HG02973 (cell line): ENCODE data around the gene IQSEC1.

ENCODE experiments used
- ATAC-seq: cut with Tn5 transposase; IDR thresholded peaks from one replicate; pipeline ENCODE4 v1.9.1; 2021; ENCODE audit warnings: moderate library complexity; ENCODE audit not compliant: unreplicated experiment

Gene IQSEC1

DNA sequence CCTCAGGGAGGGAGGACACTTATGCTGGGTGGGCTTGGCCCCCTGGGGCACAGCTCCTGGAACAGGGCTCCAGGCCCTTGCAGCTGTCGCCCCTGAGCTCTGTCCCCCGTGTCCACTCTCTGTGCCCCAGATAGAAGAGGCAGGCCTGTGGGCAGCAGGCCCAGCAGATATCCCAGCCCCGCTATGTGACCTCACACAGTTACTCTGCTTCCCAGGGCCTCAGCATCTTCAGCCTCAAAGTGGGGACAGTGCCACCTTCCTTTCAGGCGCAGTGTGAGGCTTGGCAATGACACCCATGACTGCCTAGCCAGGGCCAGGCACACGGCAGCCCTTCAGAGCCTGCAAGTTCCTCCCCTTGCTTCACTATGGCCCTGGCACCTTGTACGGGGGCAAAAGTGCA lies 98.4 kb downstream of the IQSEC1 start:
- ATAC-seq: no peak

DNA sequence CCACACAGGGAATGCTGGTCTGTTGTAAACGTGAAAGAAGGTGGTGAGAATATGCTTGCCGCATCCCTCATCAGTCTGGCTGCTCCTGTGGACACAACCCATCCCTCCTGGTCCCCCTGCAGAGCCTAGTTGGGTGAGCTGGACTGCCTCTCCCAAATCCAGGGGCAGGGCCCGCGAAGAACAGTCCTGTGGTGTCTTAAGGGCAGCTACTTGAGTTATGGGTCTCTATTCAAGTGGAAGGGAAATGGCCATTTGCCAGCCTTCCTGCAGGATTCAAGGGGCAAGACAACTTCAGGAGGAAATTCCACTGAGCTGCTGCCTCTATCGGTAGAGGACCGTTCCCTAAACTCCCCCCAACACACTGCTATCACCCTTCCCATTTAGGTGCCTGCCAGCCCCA lies 98.9 kb downstream of the IQSEC1 start:
- ATAC-seq: no peak

DNA sequence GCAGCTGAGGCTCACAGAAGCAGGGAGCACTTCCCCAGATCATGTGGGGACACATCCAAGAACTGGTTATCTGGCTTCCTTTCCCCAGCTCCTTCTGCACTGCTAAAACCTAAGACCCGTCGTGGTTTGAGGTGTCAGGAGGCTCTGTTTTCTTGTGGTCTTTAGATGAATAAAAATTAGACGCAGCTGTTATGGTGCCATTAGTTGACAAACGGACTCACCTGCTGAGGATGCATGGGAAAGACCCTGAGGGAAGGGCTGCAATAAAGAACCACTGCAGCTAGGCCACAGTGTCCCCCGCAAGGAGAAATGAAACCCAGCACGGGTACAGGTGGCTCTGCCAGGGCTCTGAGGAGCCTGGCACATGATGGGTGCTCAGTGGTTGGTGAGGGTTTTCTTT lies 99.4 kb downstream of the IQSEC1 start:
- no peak for ATAC-seq

DNA sequence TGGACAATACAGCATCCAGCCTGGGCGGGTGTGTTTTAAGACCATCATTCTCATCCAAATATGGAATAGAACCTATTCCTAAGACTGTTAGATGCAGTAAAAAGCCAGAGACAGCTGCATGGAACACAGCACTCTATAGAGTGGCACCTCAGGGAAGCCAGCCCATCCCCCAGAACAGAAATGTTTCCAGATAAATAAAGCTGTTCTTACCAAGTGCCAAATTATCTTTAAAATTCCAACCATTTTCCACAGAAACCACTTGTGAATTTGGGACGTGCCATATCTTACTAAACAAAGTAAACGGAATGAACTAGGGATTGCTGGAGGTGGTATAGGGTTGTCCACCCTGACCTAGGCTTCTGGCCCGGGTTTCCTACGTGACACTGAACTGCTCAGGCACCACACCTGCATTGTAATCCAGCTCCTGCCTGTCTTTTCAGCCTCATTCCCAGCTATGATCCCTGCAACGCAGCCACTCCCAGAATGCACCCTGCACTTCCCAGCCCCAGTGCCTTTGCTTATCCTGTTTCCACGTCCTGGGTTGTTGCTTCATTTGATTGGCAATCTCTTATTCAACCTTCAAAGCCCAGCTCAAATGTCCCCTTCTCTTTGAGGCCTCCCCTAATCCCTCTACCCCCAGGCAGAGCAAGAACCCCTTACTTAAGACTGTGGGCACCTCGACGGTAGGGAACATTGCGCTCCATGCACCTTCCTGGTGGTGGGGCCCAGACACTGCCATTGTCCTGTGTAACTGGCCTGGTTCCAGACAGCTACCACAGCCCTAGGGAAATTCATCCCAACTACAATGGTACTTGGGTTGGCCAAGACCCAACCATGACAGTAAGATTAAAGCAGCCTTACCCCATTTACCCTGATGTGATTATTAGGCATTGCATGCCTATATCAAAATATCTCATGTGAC lies 100.2 kb downstream of the IQSEC1 start:
- ATAC-seq: no peak

DNA sequence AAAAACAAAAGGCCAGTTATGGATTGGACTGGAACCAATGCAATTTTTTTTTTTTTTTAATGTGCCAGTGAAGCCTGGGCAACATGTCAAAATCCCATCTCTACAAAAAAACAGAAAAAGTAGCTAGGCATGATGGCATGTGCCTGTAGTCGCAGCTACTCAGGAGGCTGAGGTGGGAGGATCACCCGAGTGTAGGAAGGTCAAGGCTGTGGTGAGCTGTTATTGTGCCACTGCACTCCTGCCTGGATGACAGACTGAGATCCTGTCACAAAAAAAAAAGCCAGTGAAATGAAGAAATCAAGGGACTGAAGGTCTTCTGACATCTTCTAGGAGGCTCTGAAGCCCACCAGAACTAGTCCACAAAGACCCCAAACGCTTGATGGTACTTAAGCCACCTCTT lies 101.2 kb downstream of the IQSEC1 start:
- ATAC-seq: no peak

DNA sequence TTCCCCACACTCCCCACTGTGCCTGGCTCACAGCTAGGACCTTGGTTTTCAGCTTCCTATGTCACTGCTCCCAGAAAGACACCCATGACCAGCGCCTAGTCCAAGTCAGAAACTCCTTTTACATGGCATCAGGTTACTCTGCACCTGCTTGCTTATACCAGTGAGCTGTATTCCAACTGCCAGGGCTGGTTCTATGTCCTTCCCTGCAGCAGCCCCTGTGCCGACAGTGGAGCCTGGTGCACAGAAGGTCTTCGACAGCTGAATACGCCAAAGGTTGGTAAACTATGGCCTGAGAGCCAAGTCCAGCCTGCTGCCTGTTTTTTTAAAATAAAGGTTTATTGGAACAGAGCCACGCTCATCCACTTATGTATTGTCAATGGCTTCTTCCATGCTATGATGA lies 102.5 kb downstream of the IQSEC1 start:
- no peak for ATAC-seq

DNA sequence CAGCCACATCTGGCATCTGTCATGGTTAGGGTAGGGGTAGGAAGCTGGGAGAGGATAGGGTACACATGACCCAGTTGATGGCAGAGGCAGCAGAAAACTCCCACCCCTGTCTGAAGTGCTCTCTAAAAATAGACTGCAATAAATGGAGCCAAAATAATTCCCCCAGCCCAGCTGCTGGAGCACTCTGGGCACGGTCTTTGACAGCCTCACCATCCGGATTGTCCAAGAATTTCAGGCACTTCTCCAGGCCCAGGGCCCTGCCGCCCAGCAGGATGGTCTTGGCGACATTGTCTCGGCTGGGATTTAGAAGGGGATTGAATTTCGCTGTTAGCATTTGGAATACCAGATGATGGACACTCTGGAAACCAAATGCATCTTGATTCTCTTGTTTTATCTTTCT lies 103.7 kb downstream of the IQSEC1 start:
- ATAC-seq: no peak

DNA sequence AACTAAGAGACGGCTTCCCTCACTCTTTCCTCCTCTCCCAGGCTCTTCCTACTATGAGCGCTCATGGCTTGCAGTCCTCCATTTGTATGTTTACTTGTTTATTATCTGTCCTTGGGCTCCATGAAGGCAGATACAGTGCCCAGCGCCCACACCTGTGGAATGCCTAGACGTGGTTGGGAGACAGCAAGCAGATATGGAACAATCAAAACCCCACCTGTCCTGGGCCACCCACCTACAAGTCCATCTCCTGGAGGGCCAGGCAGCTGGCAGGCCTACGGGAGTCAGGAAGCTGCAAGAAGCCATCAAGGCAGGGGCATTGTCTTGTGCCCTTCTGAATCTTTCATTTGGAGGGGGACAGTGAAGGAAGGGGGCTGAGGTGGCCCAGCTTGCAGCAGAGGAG lies 104.7 kb downstream of the IQSEC1 start:
- no peak for ATAC-seq

DNA sequence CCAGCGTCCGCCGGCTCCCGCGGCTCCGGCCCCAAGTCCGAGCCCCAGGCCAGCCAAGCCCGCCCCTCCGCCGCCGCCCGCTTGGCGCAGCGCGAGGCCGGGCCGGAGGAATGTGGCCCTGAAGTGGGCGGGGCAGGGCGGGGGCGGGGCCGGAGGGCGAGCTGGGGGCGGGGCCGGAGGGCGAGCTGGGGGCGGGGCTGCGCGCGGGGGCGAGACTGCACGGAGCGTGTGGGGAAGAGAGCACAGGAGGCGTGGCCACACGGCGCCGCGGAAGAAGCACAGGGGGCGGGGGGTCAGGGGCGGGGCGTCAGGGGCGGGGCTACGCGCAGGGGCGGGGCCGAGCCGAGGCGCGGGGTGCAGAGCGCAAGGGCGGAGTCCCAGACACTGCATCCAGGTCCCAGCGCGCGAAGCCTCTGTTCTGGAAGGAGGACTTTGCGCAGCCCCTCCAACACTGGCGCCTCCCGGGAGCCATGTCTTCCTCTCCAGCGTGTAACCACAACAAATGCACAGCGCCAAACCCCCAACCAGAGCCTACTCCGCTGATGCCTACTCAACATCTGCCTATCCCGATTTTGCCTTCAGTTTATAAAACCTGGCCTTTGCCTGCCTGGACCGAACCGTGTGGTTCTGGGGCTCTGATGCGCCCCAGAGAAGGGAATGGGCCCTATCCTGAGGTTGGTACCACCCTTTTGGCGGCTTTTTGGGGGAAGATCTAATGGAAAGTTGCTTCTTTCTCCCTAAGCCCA lies 105.5 kb downstream of the IQSEC1 start:
- ATAC-seq: peak; percentile 68

DNA sequence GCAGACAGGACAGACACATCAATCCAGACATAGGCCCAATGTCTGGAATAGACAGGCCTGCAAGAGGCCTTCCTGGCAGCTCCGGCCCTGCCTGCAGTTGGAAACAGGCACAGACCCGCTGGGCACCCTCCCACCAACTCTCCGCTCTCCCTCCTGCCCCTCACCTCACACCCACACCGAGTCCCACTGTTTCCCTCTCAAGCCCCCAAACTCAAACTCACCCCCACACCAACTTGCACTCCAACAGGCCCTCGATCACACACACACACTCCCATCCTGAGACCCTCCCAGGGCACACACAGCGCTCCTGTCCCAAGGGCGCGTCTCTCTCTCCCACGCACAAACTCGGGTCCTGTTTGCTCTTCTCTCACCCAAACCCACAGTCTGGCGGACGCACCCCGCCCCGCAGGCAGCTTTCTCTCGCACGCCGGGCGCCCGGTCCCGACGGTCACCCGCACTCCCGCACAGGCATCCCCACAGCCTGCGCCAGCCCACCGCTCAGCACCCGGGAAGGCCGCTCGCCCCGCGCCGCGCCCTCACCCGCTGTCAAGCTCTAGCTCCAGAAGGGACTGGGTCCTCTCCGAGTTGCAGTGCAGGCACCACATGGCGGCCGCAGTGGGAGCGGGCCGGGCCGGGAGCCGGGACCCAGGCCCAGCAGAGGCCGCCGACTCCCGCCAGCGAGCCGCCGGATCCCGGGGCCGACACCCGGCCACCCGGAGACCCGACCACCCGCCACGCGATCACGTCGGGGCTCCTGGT lies 106.2 kb downstream of the IQSEC1 start:
- ATAC-seq: peak; percentile 12

DNA sequence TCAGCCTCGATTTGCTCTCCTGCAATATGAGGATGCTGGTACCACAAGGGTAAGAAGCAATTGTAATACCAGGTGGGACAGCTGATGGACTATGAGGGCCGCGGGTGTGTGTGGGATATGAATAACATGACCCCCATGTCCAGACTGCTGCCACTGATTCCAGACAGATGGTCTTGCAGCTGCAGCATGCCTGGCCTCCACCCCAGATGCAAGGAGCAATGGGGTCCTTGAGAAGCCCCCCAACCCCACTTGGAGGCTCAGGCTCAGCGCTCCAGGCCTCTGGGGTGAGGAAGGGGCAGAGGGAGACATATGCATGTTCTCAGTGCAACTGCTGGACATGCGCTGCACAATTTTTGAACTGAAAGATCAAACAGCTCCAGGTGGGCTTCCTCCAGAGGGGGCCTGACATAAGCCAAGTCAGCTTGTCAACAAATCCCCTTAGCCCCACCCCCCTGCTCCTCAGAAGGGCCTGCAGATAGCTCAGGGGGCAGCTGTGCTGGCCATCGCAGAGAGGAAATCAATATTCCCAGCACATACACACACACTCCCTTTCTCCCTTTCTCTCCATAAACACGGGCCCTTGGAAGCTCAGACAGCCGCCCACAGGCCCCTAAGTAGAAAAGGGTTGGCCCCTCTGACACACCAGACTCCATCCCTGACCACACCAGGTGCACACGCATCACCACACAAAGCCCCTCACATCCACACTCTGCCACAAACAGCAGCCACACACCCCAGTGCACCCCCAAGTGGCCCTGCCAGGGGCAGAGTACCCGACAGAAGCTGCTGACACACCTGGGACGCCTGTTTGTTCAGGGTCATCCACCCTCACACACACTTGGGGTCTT lies 107.0 kb downstream of the IQSEC1 start:
- no peak for ATAC-seq

DNA sequence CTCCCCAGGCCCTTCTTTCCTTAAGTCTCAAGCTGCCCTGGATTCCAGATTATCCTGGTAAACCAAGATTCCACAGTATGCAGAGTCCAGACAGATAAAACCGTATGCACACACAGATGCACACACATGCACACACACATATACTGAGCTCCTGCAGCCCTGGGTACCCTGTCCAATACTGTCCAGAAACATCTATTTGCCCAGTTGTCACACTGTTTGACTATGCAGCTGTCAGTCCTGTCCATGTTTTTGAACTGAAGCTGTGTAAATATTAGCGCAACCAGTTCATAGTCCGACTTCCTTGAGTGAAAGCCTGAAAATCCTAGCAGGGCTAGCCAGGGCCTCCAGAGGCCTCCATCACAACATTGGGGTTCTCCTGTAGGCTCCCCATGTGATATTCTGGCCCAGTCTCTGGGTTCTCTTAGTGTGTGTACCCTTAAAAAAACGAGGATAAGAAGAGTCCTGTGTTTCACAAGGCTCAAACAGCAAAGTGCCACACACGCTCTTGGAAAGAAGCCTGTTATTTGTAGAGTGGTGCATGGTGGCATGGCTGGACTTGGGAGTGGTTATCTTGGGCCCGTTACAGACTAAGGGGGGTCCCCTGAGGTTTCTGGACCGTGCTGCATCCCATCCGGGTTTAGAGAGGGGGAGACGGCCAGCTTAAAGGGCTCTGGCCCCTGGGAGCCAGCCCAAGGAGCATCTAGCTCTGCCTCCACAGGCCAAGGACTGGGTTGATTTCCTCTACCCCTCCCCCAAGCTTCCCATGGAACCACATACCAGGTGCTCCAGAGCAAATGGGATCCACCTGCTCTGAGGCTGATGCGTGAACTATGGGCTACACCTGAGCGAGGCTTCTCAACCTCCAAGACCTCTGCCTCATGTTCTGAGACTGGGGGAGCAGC lies 108.3 kb downstream of the IQSEC1 start:
- ATAC-seq: no peak

DNA sequence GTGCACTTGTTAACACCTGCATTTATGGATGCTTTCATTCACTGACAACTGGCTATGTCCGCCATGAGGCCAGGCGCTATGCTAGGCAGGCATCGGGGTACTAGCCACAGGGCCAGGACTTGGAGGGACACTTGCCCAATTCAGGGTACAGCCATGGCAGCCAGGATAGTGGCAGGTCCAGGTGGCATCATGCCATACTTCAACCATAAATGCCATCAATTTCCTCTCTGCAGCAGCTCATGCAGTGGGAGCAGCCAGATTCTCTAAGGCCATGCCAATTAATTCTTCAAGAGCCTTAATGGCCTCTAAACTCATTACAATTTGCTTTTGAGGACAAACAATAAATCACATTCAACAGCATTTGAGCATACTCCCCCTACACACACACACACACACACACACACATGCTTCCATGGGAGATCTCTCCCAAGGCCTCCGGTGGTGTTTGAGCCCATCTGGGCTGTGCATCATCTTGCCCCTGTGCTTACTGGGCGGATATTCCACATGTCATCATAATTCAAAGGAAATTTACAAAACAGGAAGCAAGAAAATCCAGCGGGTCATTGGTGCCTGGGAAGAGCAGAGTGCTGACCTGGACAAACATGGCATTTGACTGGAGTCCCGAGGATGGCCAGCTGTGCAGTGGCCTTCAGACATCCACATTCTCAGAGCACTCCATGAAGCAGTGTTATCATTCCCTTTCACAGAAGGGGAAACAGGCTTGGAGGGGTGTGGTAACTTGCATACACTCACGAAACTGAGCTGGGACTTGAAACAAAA lies 109.1 kb downstream of the IQSEC1 start:
- ATAC-seq: no peak

DNA sequence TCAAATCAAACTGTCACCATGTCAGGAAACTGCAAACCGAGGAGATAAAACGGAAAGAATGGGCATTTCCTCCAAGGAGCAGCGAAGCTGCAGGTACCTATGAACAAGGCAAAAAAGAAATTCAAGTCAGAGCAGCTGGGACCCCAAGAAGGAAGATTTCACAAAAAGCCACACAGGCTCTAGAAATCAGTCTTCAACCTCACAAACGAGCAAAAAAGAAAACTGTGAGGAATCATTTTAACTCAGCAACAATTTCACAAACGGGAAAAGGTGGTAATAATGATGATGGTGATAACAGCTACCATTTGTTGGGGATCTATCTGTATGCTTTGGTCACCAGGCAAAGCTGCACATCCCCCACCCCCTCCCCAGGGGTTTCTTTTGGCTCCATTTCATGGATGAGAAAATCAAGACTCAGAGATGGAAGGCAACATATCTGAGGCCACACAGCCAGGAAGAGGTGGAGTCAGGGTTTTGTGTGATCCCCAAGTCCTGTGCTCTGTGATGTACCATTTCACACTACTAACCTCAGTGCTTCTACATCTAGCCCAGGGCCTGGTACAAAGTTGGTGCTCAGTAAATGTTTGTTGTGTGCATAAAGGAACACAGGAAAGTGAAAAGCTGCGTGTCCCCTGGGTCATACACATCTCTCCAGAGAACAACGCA lies 109.9 kb downstream of the IQSEC1 start:
- ATAC-seq: no peak

DNA sequence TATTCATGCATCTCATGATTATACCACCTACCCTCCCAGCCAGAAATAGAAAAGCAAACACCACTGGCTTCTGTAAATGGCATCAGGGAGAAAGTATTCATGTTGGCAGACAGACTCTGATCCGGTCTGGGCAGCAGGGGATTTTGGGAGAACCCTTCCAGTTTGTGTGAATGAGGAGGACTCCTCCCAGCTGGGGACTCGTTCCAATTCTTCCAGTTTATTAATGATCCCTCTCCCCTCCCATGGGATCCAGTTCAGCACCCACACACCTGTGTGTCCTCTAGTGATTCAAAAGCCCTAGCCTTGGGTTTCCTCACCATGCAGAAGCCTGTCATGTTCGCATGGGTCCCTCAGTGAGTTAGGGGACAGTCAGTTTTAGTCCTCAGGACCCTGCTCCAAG lies 110.9 kb downstream of the IQSEC1 start:
- ATAC-seq: no peak

DNA sequence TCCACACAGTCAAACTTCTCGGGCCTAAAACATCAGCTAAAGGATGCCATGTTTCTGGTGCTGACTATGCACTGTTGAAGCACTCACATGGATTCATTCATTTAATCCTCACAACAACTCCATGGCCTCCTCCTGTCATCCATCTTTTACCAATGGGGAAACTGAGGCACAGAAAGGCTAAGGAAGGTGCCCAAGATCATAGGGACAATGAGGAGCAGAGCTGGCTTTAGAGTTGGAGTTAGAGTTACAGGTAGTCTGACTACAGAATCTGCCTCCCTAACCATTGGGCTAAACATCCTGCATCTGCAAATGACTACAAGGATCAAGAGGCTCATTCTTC lies 111.6 kb downstream of the IQSEC1 start:
- no peak for ATAC-seq

DNA sequence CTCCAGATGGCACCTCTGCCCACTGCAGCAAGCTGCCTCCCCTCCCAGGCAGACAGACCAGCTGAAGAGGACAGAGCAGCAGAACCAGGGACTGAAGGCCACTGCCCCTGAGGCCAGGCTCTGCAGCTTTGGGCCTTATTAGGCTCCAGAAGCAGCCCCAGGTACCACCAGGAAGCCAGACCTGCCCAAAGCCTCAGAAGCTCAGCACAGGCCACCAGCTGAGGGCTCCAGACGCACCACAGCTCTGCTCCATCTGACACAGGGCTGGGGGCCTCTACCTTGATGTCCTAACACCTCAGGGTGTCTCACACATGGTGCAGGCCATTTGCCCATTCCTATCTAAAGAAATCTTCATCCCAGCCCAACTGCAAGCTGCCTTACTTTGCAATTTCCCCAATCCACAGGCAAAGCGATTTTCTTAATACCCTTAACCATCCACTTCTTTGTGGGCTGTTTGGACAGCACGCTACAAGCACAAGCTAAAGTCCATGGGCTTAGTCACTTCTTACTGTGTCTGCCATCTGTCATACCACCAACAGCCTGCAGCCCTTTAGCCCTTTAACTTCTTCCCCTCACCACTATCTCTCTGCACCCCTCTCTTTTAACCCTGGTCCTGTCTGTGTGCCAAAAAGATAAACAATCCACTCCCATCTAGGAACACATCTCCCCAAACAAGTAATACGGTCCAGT lies 112.1 kb downstream of the IQSEC1 start:
- ATAC-seq: no peak

DNA sequence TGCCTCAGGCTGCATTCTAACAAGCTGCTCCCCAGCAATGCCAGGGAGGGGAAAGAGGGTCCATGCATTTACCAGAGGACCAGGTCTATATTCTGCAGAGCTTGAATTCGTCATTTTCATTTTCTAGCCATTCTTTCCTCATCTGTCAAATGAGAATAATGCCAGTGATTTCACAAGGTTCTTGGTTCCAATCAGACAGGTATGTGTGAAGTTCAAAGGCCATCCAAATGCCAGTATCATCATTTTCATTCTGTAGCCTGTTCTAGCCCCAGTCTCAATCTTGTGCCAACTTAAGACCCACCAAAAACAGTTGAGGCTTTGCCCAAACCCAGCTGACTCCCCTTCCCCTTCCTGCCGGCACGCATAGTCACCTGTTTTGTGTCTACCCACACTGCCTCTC lies 112.7 kb downstream of the IQSEC1 start:
- no peak for ATAC-seq
